Heart left ventricle (tissue), 16 donors: ENCODE results near the gene MED17. TPM values are rescaled to one million over a fixed set of nuclear protein-coding genes. Genes with fewer than 3 reads are reported as not detected.

Source experiments
- ATAC-seq, 4 donors: fragments of 200-7000 bp; cut with Tn5 transposase; one replicate each; pipeline ENCODE4 v1.9.1; 2020 to 2022; ENCODE audit warnings: moderate library complexity in 4 of 4, mild to moderate bottlenecking in 3 of 4, moderate number of reproducible peaks in 1 of 4
- DNase-seq, 5 donors: peaks; one replicate each; pipeline ENCODE4 v3.0.0-alpha.2; 2020
- H3K27ac ChIP-seq, 12 donors: fragments of 200-600 bp; sonication (generic) in 4 of 12; one replicate each; pipeline versions ENCODE4 v1.5.0 to v1.8.0; 2016 to 2022; ENCODE audit warnings: mild to moderate bottlenecking in 2 of 12
- H3K27me3 ChIP-seq, 9 donors: fragments of 200-600 bp; sonication (generic) in 2 of 9; one replicate each; pipeline versions ENCODE4 v1.5.1 to v1.8.0; 2016 to 2022; ENCODE audit warnings: mild to moderate bottlenecking in 3 of 9
- H3K36me3 ChIP-seq, 9 donors: fragments of 200-600 bp; sonication (generic) in 2 of 9; one replicate each; pipeline versions ENCODE4 v1.5.0 to v1.8.0; 2018 to 2022; ENCODE audit warnings: mild to moderate bottlenecking in 2 of 9
- H3K4me1 ChIP-seq, 12 donors: fragments of 200-600 bp; sonication (generic) in 4 of 12; one replicate each; pipeline versions ENCODE4 v1.5.0 to v1.8.0; 2016 to 2022; ENCODE audit warnings: mild to moderate bottlenecking in 3 of 12
- H3K4me3 ChIP-seq, 12 donors: fragments of 200-600 bp; sonication (generic) in 4 of 12; one replicate each; pipeline versions ENCODE4 v1.5.0 to v1.8.0; 2017 to 2022; ENCODE audit warnings: mild to moderate bottlenecking in 9 of 12, moderate library complexity in 4 of 12
- H3K9me3 ChIP-seq, 12 donors: fragments of 200-600 bp; sonication (generic) in 4 of 12; one replicate each; pipeline versions ENCODE4 v1.5.0 to v1.8.0; 2016 to 2022; ENCODE audit warnings: mild to moderate bottlenecking in 1 of 12
- CTCF ChIP-seq, 12 donors: fragments of 200-600 bp; sonication (generic) in 4 of 12; IDR thresholded peaks; one replicate each; pipeline versions ENCODE4 v1.5.0 to v1.8.0; 2018 to 2022; ENCODE audit warnings: antibody characterized with exemption in 12 of 12, mild to moderate bottlenecking in 5 of 12
- POLR2A ChIP-seq, 2 donors: fragments of 450-650 bp; IDR thresholded peaks; one replicate each; pipeline ENCODE4 v1.6.1; 2017; ENCODE audit warnings: antibody characterized with exemption in 2 of 2, mild to moderate bottlenecking in 2 of 2, moderate library complexity in 2 of 2
- WGBS, 4 donors: extraction: QIAGEN DNeasy Blood & Tissue Kit in 2 of 4; methylation state at CpG; one replicate each; pipeline versions ENCODE4 v1.1.5 to v1.1.7; 2013 to 2018; 5-methylcytosine and 5-hydroxymethylcytosine counted together
- intact Hi-C, 10 donors: fragments of 100-400 bp; cut with DNase I; formaldehyde crosslinking; loops; one replicate each; pipeline versions ENCODE4 v1.11.1 to v1.14.2; 2022
- polyA plus RNA-seq, 2 donors: library from polyadenylated mRNA; stranded (reverse); fragments of 200-250 nt; gene quantifications; one replicate each; pipeline ENCODE4 v1.2.3, GENCODE V29; 2013
- total RNA-seq, 9 donors: library from RNA; depleted of rRNA in 2 of 9; stranded (reverse); fragments of >200 nt in 2 of 9; fragmentation: NEBNext Ultra II Directional in 3 of 9; extraction: Animal tissue kit (Norgen Biotek cat#: 25700) in 3 of 9; gene quantifications; one replicate each; pipeline versions ENCODE4 v1.1.0 to v1.2.4, GENCODE V29; 2016 to 2023
- donor health status: ischemic (EF 13 %, LVEDD 7.1; RV severe dilation, severe dysfunction).
- donor health status: healthy with polysubstance abuse.
- donor health status: DM: no; HTN: yes; CAD: no.
- donor health status: DM: no; HTN: no; CAD: no.
- donor health status: ischemic (EF 25% LVEDD 6.9; RV normal size, moderate dysfunction).
- donor health status: ischemic (EF 25% LVEDD 5.7; RV mildly dilated, moderate dysfunction).
- donor health status: healthy.
- donor health status: DM: yes; HTN: yes; CAD: no.
- donor health status: ischemic (EF 35%, LVEDD 5.7; RV mildly dilated, moderate dysfunction).
- donor health status: nonischemic (EF 11% LVEDD 7.7; RV severe dilation, severe dysfunction).
- donor health status: DM: yes; HTN: yes; CAD: no.
- donor health status: PGD.
- donor health status: ischemic (EF 29% LVEDD 5.4; RV normal size, mild dysfunction).
- donor health status: nonischemic (EF 23%, LVEDD 6.1; RV moderate dilation, normal function).

Gene MED17
- total and polyA plus RNA-seq, 11 donors: 9.2 to 28.6 (median 16.1) TPM

GRCh38 chr11:93751001-93751400, 33.1 kb upstream of the MED17 start:
- TF ChIP-seq CTCF (IDR thresholded peaks at IDR 0.05) (no peak), POLR2A (IDR thresholded peaks at IDR 0.05) (no peak)
- H3K4me1 ChIP-seq: peaks cover 0 to 12% (median 4%) of the 10 kb centered on the region in 12 donors
- no peak overlapping the region for H3K4me3 ChIP-seq
- no peaks in the 10 kb centered on the region for H3K27me3 ChIP-seq
- DNase-seq (no peak), ATAC-seq (no peak)
- peaks cover 0 to 69% (median 34%) of the 10 kb centered on the region in 9 donors for H3K36me3 ChIP-seq
- WGBS, 4 donors: 78 to 94% (median 83%) methylated on average over 1 of the region's 1 CpG
- intact Hi-C loops: no loop called here
- no peak overlapping the region for H3K27ac ChIP-seq
- no peaks in the 10 kb centered on the region for H3K9me3 ChIP-seq

GRCh38 chr11:93753241-93753640, 30.8 kb upstream of the MED17 start:
- no peak overlapping the region for H3K27ac ChIP-seq
- H3K4me3 ChIP-seq: no peak overlapping the region
- ATAC-seq (no peak), DNase-seq (no peak)
- H3K4me1 ChIP-seq: no peaks in the 10 kb centered on the region
- no peaks in the 10 kb centered on the region for H3K9me3 ChIP-seq
- intact Hi-C loops: no loop called here
- no peak for TF ChIP-seq POLR2A (IDR thresholded peaks at IDR 0.05)
- no peak for TF ChIP-seq CTCF (IDR thresholded peaks at IDR 0.05)
- H3K27me3 ChIP-seq: no peaks in the 10 kb centered on the region
- peaks cover 3 to 90% (median 54%) of the 10 kb centered on the region in 9 donors for H3K36me3 ChIP-seq
- WGBS, 4 donors: 94 to 98% (median 96%) methylated on average over 2 of the region's 2 CpGs

GRCh38 chr11:93756748-93757147, 27.3 kb upstream of the MED17 start:
- Histone ChIP-seq H3K4me3 (no peak overlapping the region), H3K9me3 (peaks cover 0 to 5% (median 0%) of the 10 kb centered on the region in 12 donors), H3K27me3 (no peaks in the 10 kb centered on the region), H3K4me1 (no peaks in the 10 kb centered on the region), H3K27ac (no peak overlapping the region), H3K36me3 (peaks cover 3 to 100% (median 85%) of the 10 kb centered on the region in 9 donors)
- 68 to 72% (median 71%) methylated on average over 3 of the region's 3 CpGs for WGBS, 4 donors
- DNase-seq: no peak
- TF ChIP-seq POLR2A (IDR thresholded peaks at IDR 0.05): no peak
- no peak for TF ChIP-seq CTCF (IDR thresholded peaks at IDR 0.05)
- ATAC-seq: no peak
- intact Hi-C loops: loop anchor here in 1 of 10 donors (5.0 kb wide), 1 partner anchor 41 kb away; no protein-coding TSS in a partner anchor

DNA sequence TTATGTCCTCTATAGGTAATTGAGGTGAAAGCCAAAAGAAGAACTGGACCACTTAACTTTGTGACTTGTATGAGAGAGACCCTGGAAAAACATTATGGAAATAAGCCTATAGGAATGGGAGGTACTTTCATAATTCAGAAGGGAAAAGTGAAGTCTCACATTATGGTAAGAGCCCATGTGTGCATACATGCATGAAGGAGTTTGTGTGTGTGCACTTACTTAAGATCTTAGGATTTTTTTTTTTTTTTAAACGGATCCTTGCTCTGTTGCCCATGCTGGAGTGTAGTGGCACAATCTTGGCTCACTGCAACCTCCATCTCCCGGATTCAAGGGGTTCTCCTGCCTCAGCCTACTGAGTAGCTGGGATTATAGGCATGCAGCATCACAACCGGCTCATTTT, 26.8 kb upstream of the MED17 start:
- no peak overlapping the region for H3K27ac ChIP-seq
- H3K36me3 ChIP-seq: peaks cover 3 to 100% (median 90%) of the 10 kb centered on the region in 9 donors
- ATAC-seq (no peak), DNase-seq (no peak)
- intact Hi-C loops: loop anchor here in 1 of 10 donors (5.0 kb wide), 1 partner anchor 40 kb away; no protein-coding TSS in a partner anchor
- H3K27me3 ChIP-seq: no peaks in the 10 kb centered on the region
- peaks cover 0 to 5% (median 0%) of the 10 kb centered on the region in 12 donors for H3K9me3 ChIP-seq
- no peaks in the 10 kb centered on the region for H3K4me1 ChIP-seq
- no peak for TF ChIP-seq CTCF (IDR thresholded peaks at IDR 0.05)
- TF ChIP-seq POLR2A (IDR thresholded peaks at IDR 0.05): no peak
- WGBS, 4 donors: 87 to 92% (median 89%) methylated on average over 3 of the region's 3 CpGs
- H3K4me3 ChIP-seq: no peak overlapping the region
